HCT116 (cell line): ENCODE measurements around the gene CHFR. TPM values are rescaled to one million over a fixed set of nuclear protein-coding genes. Genes with fewer than 3 reads are reported as not detected.

Source experiments
- ATAC-seq: fragments of 200-7000 bp; cut with Tn5 transposase; 2 replicates; pipeline ENCODE4 v1.9.1; 2020; ENCODE audit warnings: mild to moderate bottlenecking, moderate library complexity
- BruUV-seq: library from RNA; stranded (reverse); fragments of 400-500 nt; replicated peaks from 2 replicates; lab custom pipeline; 2021; lab: Mats Ljungman, UMichigan
- CTCF ChIA-PET: fragments of 300-600 bp; sonication (Branson Sonifier 250); formaldehyde crosslinking; loops from one replicate; lab custom pipeline; 2021; ENCODE audit warnings: antibody characterized with exemption; lab: Charles Lee
- POLR2A ChIA-PET: fragments of 300-600, 350-600 bp; sonication (Branson Sonifier 250); formaldehyde crosslinking; loops from one replicate; lab custom pipeline; 2021; ENCODE audit warnings: antibody characterized with exemption; lab: Charles Lee
- RAD21 ChIA-PET, 2 experiments: fragments of 300-600 bp; sonication (Branson Sonifier 250); formaldehyde crosslinking; loops; one replicate each; lab custom pipeline; 2023; ENCODE audit warnings: low total read pairs in 2 of 2; ENCODE audit not compliant: uncharacterized antibody in 2 of 2, unreplicated experiment in 2 of 2, low non-redundant PET in 1 of 2; lab: Charles Lee
- DNase-seq: peaks from one replicate; pipeline ENCODE4 v3.0.0-alpha.2; 2010; ENCODE audit warnings: low read depth, low spot score
- H2AFZ ChIP-seq: fragments of 200-600 bp; shearing (Covaris generic), sonication (generic); 2 replicates; pipeline ENCODE4 v1.6.1; 2017; ENCODE audit warnings: low read depth, mixed run types, mixed read lengths, antibody characterized with exemption, low read length; ENCODE audit not compliant: poor library complexity, severe bottlenecking
- H3K27ac ChIP-seq: 2 replicates; pipeline ENCODE4 v1.5.1; 2012; ENCODE audit warnings: low read depth, low read length
- H3K27me3 ChIP-seq: fragments of 200-600 bp; sonication (generic); 2 replicates; pipeline ENCODE4 v1.6.1; 2016; ENCODE audit warnings: mixed run types, low read length, mixed read lengths; ENCODE audit not compliant: insufficient read depth
- H3K36me3 ChIP-seq, 2 experiments: fragments of 200-500 bp in 1 of 2; fragments of 200-600 bp in 1 of 2; sonication (Bioruptor generic) in 1 of 2; sonication (generic) in 1 of 2; 2 replicates each; pipeline versions ENCODE4 v1.5.1 to v1.6.1; 2014 to 2016; ENCODE audit warnings: low read length in 2 of 2, inconsistent platforms in 1 of 2, mixed read lengths in 1 of 2, mixed run types in 1 of 2; ENCODE audit not compliant: insufficient read depth in 2 of 2, control insufficient read depth in 1 of 2
- H3K4me1 ChIP-seq, 2 experiments: fragments of 200-600 bp in 1 of 2; sonication (generic) in 1 of 2; 2 replicates each; pipeline versions ENCODE4 v1.5.1 to v1.6.1; 2012 to 2017; ENCODE audit warnings: low read length in 2 of 2, inconsistent platforms in 1 of 2, mild to moderate bottlenecking in 1 of 2, mixed read lengths in 1 of 2, mixed run types in 1 of 2, moderate library complexity in 1 of 2; ENCODE audit not compliant: insufficient read depth in 2 of 2, control insufficient read depth in 1 of 2
- H3K4me2 ChIP-seq: fragments of 200-600 bp; sonication (generic); 2 replicates; pipeline ENCODE4 v1.6.1; 2017; ENCODE audit warnings: mixed run types, low read length, mixed read lengths
- H3K4me3 ChIP-seq, 2 experiments: fragments of 200-600 bp in 1 of 2; sonication (generic) in 1 of 2; replicated peaks in 1 of 2; 2 replicates each; pipeline ENCODE4 v1.5.1; 2011 to 2016; ENCODE audit warnings: low read length in 2 of 2, control low read depth in 1 of 2, low read depth in 1 of 2, mild to moderate bottlenecking in 1 of 2, mixed read lengths in 1 of 2, mixed run types in 1 of 2
- H3K79me2 ChIP-seq: fragments of 200-600 bp; sonication (generic); 2 replicates; pipeline ENCODE4 v1.6.1; 2017; ENCODE audit warnings: mild to moderate bottlenecking, mixed run types, low read length, moderate library complexity, mixed read lengths; ENCODE audit not compliant: insufficient read depth
- H3K9ac ChIP-seq: fragments of 200-600 bp; sonication (generic); 2 replicates; pipeline ENCODE4 v1.6.1; 2016; ENCODE audit warnings: low read length, mixed read lengths
- H3K9me2 ChIP-seq: fragments of 200-600 bp; sonication (generic), shearing (Covaris generic); 2 replicates; pipeline ENCODE4 v1.6.1; 2017; ENCODE audit warnings: mixed run types, mild to moderate bottlenecking, moderate library complexity; ENCODE audit not compliant: insufficient read depth
- H3K9me3 ChIP-seq, 2 experiments: fragments of 200-500 bp in 1 of 2; fragments of 200-600 bp in 1 of 2; sonication (Bioruptor generic) in 1 of 2; sonication (generic) in 1 of 2; 2 replicates each; pipeline ENCODE4 v1.6.1; 2014 to 2017; ENCODE audit warnings: low read length in 2 of 2, mixed read lengths in 2 of 2, inconsistent platforms in 1 of 2, low read depth in 1 of 2, mild to moderate bottlenecking in 1 of 2, mixed run types in 1 of 2, moderate library complexity in 1 of 2; ENCODE audit not compliant: control insufficient read depth in 1 of 2, insufficient read depth in 1 of 2
- H4K20me1 ChIP-seq: fragments of 200-600 bp; sonication (generic), shearing (Covaris generic); 2 replicates; pipeline ENCODE4 v1.6.1; 2017; ENCODE audit warnings: mixed run types, mild to moderate bottlenecking, moderate library complexity; ENCODE audit not compliant: insufficient read depth
- ATF3 ChIP-seq: IDR thresholded peaks from 2 replicates; pipeline ENCODE4 v1.6.1; 2012
- CBX3 ChIP-seq: IDR thresholded peaks from 2 replicates; pipeline ENCODE4 v1.6.1; 2012; ENCODE audit warnings: low read depth
- CEBPB ChIP-seq: IDR thresholded peaks from 2 replicates; pipeline ENCODE4 v1.6.1; 2012; ENCODE audit warnings: low read depth
- EGR1 ChIP-seq: IDR thresholded peaks from 2 replicates; pipeline ENCODE4 v1.6.1; 2012; ENCODE audit warnings: low read depth
- EZH2 ChIP-seq: fragments of 200-600 bp; sonication (generic); IDR thresholded peaks from 2 replicates; pipeline ENCODE4 v1.6.1; 2017; ENCODE audit warnings: antibody characterized with exemption, mixed run types
- EZH2phosphoT487 ChIP-seq: fragments of 200-600 bp; IDR thresholded peaks from 2 replicates; pipeline ENCODE4 v1.6.1; 2018; ENCODE audit warnings: antibody characterized with exemption, borderline replicate concordance
- JUND ChIP-seq: IDR thresholded peaks from 2 replicates; pipeline ENCODE4 v1.6.1; 2012
- MAX ChIP-seq: IDR thresholded peaks from 2 replicates; pipeline ENCODE4 v1.6.1; 2012
- POLR2A ChIP-seq: IDR thresholded peaks from 2 replicates; pipeline ENCODE4 v1.7.0; 2011; ENCODE audit warnings: borderline replicate concordance; ENCODE audit not compliant: insufficient read depth, insufficient read length; ENCODE audit errors: extremely low read depth
- RAD21 ChIP-seq: IDR thresholded peaks from 2 replicates; pipeline ENCODE4 v1.6.1; 2012; ENCODE audit warnings: low read depth, mild to moderate bottlenecking
- SIN3A ChIP-seq: IDR thresholded peaks from 2 replicates; pipeline ENCODE4 v1.6.1; 2012; ENCODE audit warnings: low read depth
- SRF ChIP-seq: IDR thresholded peaks from 2 replicates; pipeline ENCODE4 v1.6.1; 2012; ENCODE audit warnings: low read depth
- TCF7L2 ChIP-seq: IDR thresholded peaks from 2 replicates; pipeline ENCODE4 v1.7.0; 2011; ENCODE audit warnings: borderline replicate concordance, inconsistent platforms; ENCODE audit not compliant: insufficient read depth, insufficient read length; ENCODE audit errors: extremely low read depth
- YY1 ChIP-seq: IDR thresholded peaks from 2 replicates; pipeline ENCODE4 v1.6.1; 2011; ENCODE audit warnings: low read length, low read depth, moderate library complexity, mild to moderate bottlenecking; ENCODE audit not compliant: insufficient replicate concordance; ENCODE audit errors: extremely low read depth
- ZFX ChIP-seq: fragments of 450-650 bp; IDR thresholded peaks from 2 replicates; pipeline ENCODE4 v1.6.1; 2017
- ZNF274 ChIP-seq: fragments of 200-500 bp; sonication (Bioruptor generic); IDR thresholded peaks from 2 replicates; pipeline ENCODE4 v1.6.1; 2014; ENCODE audit warnings: mild to moderate bottlenecking, low read depth, low read length, inconsistent platforms
- intact Hi-C: fragments of 100-400 bp; cut with micrococcal nuclease; formaldehyde crosslinking; loops from 2 replicates; pipeline ENCODE4 v1.10.0; 2022
- total RNA-seq: library from RNA; stranded (reverse); gene quantifications from one replicate; pipeline ENCODE4 v1.2.1, GENCODE V29; 2021; ENCODE audit not compliant: unreplicated experiment
- TF ChIP-seq, protein P1 (sequence below), 3 experiments: fragments of 200-600 bp in 1 of 3; sonication (generic) in 1 of 3; IDR thresholded peaks in 2 of 3; conservative IDR thresholded peaks in 1 of 3; 2 replicates each; pipeline ENCODE4 v1.5.1; 2012 to 2017; ENCODE audit warnings: low read depth in 2 of 3, low read length in 2 of 3, antibody characterized with exemption in 1 of 3, borderline replicate concordance in 1 of 3, control low read depth in 1 of 3, mild to moderate bottlenecking in 1 of 3, mixed read lengths in 1 of 3, mixed run types in 1 of 3, moderate library complexity in 1 of 3; ENCODE audit not compliant: insufficient read depth in 1 of 3
- TF ChIP-seq, protein P2 (sequence below): IDR thresholded peaks from 2 replicates; pipeline ENCODE4 v1.6.1; 2012; ENCODE audit warnings: low read depth

CHFR gene
- total RNA-seq, 1 experiment from 2014 or later, result 0.39 TPM

GRCh38 chr12:132872073-132872855, 15.1 kb downstream of the CHFR start:
- CTCF ChIA-PET, result no interaction called here
- no peak for DNase-seq
- RAD21 ChIA-PET, result no interaction called here
- no TSS peak for BruUV-seq
- H3K27me3 ChIP-seq, result no peaks in the 10 kb centered on the region
- POLR2A ChIA-PET, result no interaction called here
- no peak overlapping the region for H3K4me2 ChIP-seq
- TF ChIP-seq TCF7L2 (no peak), POLR2A (no peak), SRF (no peak), YY1 (no peak), ATF3 (no peak), EGR1 (no peak), JUND (no peak), EZH2 (no peak), SIN3A (no peak), CBX3 (no peak), ZNF274 (no peak), ZFX (no peak), RAD21 (no peak), MAX (no peak), EZH2phosphoT487 (no peak), CEBPB (no peak)
- TF ChIP-seq, protein P1, sequence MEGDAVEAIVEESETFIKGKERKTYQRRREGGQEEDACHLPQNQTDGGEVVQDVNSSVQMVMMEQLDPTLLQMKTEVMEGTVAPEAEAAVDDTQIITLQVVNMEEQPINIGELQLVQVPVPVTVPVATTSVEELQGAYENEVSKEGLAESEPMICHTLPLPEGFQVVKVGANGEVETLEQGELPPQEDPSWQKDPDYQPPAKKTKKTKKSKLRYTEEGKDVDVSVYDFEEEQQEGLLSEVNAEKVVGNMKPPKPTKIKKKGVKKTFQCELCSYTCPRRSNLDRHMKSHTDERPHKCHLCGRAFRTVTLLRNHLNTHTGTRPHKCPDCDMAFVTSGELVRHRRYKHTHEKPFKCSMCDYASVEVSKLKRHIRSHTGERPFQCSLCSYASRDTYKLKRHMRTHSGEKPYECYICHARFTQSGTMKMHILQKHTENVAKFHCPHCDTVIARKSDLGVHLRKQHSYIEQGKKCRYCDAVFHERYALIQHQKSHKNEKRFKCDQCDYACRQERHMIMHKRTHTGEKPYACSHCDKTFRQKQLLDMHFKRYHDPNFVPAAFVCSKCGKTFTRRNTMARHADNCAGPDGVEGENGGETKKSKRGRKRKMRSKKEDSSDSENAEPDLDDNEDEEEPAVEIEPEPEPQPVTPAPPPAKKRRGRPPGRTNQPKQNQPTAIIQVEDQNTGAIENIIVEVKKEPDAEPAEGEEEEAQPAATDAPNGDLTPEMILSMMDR (IDR thresholded peaks at IDR 0.05 in 2 of 3, conservative IDR thresholded peaks at IDR 0.05 in 1 of 3; ENCODE audit: borderline replicate concordance in 1 of 3, insufficient read depth in 1 of 3, low read depth in 2 of 3, low read length in 2 of 3), result no peak
- TF ChIP-seq, protein P2, sequence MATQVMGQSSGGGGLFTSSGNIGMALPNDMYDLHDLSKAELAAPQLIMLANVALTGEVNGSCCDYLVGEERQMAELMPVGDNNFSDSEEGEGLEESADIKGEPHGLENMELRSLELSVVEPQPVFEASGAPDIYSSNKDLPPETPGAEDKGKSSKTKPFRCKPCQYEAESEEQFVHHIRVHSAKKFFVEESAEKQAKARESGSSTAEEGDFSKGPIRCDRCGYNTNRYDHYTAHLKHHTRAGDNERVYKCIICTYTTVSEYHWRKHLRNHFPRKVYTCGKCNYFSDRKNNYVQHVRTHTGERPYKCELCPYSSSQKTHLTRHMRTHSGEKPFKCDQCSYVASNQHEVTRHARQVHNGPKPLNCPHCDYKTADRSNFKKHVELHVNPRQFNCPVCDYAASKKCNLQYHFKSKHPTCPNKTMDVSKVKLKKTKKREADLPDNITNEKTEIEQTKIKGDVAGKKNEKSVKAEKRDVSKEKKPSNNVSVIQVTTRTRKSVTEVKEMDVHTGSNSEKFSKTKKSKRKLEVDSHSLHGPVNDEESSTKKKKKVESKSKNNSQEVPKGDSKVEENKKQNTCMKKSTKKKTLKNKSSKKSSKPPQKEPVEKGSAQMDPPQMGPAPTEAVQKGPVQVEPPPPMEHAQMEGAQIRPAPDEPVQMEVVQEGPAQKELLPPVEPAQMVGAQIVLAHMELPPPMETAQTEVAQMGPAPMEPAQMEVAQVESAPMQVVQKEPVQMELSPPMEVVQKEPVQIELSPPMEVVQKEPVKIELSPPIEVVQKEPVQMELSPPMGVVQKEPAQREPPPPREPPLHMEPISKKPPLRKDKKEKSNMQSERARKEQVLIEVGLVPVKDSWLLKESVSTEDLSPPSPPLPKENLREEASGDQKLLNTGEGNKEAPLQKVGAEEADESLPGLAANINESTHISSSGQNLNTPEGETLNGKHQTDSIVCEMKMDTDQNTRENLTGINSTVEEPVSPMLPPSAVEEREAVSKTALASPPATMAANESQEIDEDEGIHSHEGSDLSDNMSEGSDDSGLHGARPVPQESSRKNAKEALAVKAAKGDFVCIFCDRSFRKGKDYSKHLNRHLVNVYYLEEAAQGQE, result no peak
- H3K9me2 ChIP-seq, result no peaks in the 10 kb centered on the region
- H3K79me2 ChIP-seq, result no peaks in the 10 kb centered on the region
- no peak overlapping the region for H3K27ac ChIP-seq
- no peaks in the 10 kb centered on the region; a peak in 1 of 4 replicates for H3K9me3 ChIP-seq
- no peak overlapping the region for H3K9ac ChIP-seq
- intact Hi-C loops, result no loop called here
- no peaks in the 10 kb centered on the region for H3K4me1 ChIP-seq
- ATAC-seq, result no peak
- H4K20me1 ChIP-seq, result no peaks in the 10 kb centered on the region
- no peak overlapping the region for H3K4me3 ChIP-seq
- H2AFZ ChIP-seq, result no peak overlapping the region
- H3K36me3 ChIP-seq, result no peaks in the 10 kb centered on the region
